GM12892 (cell line): Measurements from ENCODE around the gene TIMM44.

Experiments used
- POLR2A ChIP-seq: IDR thresholded peaks from 2 replicates; pipeline ENCODE4 v1.6.1; 2011; ENCODE audit warnings: low read depth, low read length, control low read depth
- POLR2AphosphoS5 ChIP-seq: IDR thresholded peaks from 2 replicates; pipeline ENCODE4 v1.6.1; 2011; ENCODE audit warnings: low read depth, low read length, control low read depth

GRCh38 chr19:7924241-7924640, 19.2 kb downstream of the TIMM44 start:
- TF ChIP-seq POLR2A (no peak), POLR2AphosphoS5 (no peak)
